Suprapubic skin (tissue), 3 donors: ENCODE data around the gene XYLT1.

ENCODE experiments used
- EP300 ChIP-seq: sonication (generic); formaldehyde crosslinking; IDR thresholded peaks from one replicate; pipeline ENCODE4 v1.6.1; 2017; ENCODE audit warnings: antibody characterized with exemption
- TF ChIP-seq, protein P1 (sequence below), 2 donors: fragments of 200-600 bp in 1 of 2; fragments of 450-650 bp in 1 of 2; sonication (generic) in 1 of 2; IDR thresholded peaks; one replicate each; pipeline ENCODE4 v1.5.1; 2016 to 2019; ENCODE audit warnings: antibody characterized with exemption in 2 of 2, mild to moderate bottlenecking in 1 of 2, moderate library complexity in 1 of 2

DNA sequence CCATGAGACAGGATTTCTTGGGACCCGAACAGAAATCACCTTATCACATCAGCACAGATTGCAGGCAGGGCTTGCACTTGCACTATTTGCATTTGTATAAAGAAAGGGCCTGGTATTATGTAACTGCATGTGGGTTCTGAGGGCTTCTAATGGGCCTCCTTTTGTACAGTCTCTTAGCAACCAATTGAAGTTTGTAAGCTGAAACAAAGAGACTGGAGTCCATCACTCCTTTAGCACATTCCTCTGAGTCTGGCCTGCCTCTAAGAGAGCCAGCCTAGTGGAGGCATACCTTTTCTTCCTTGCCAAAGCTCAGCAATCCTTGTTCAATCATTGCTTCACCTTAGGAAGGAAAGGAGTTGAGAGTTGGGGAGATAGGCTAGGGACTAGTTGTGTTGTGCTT, 387.1 kb downstream of the XYLT1 start:
- no peak for TF ChIP-seq EP300
- TF ChIP-seq, protein P1, sequence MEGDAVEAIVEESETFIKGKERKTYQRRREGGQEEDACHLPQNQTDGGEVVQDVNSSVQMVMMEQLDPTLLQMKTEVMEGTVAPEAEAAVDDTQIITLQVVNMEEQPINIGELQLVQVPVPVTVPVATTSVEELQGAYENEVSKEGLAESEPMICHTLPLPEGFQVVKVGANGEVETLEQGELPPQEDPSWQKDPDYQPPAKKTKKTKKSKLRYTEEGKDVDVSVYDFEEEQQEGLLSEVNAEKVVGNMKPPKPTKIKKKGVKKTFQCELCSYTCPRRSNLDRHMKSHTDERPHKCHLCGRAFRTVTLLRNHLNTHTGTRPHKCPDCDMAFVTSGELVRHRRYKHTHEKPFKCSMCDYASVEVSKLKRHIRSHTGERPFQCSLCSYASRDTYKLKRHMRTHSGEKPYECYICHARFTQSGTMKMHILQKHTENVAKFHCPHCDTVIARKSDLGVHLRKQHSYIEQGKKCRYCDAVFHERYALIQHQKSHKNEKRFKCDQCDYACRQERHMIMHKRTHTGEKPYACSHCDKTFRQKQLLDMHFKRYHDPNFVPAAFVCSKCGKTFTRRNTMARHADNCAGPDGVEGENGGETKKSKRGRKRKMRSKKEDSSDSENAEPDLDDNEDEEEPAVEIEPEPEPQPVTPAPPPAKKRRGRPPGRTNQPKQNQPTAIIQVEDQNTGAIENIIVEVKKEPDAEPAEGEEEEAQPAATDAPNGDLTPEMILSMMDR (IDR thresholded peaks at IDR 0.05) = no peak
